ENCODE measurements around the gene TARM1. TPM values are rescaled to one million over a fixed set of nuclear protein-coding genes. Genes with fewer than 3 reads are reported as not detected.

TARM1 gene
- total and polyA plus RNA-seq, 2 of the 8 experiments (the other 6 are each of a cell fraction or from before 2014, with no cell fraction given): not detected

DNA sequence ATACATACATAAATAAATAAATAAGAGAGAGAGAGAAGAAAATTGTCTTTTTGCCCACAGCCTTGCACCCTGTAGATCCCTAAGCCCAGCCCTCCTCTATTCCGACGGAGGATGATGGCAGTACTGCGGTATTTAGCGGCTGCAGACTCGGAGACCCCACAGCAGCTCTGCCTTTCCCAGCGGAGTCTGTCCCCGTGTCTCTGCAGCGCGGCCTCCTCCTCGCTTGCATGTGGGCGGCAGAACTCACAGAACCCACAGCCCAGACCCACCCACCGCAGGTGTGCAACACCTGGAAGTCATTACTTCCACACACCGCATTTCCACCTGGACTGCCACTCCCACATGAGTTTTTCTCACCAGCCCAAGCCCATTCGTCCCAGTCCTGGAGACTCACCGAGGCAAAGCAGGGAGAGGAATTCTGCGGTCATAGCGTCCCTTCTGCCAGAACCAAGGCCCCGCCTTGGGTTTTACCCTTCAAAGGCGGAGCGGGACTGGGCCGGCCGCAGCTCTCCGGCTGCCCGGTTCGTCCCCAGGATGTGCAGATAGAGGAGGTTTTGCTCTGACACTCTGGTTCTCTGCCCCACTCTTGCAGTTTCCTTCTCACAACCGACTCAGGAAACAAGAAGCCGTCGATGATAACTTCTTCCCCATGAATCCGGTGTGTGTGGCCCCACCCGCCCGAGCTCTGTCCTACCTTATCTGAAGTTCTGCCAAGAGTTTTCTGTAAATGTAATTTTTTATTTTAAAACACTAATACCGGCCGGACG, 17.6 kb downstream of the TARM1 start, which contains the start of gene VSTM1 (continued):
- TF ChIP-seq CHD7 (IDR thresholded peaks at IDR 0.05; ENCODE audit: insufficient replicate concordance, low read length) (no peak), USF2 (IDR thresholded peaks at IDR 0.05; ENCODE audit: low read length) (no peak), RBBP5 (IDR thresholded peaks at IDR 0.05; ENCODE audit: borderline replicate concordance, low read depth, low read length) (no peak), GTF2F1 (IDR thresholded peaks at IDR 0.05; ENCODE audit: borderline replicate concordance, low read depth, low read length) (no peak), SP1 (IDR thresholded peaks at IDR 0.05; ENCODE audit: low read depth, low read length) (no peak), BACH1 (IDR thresholded peaks at IDR 0.05; ENCODE audit: low read length) (no peak), EGR1 (IDR thresholded peaks at IDR 0.05; ENCODE audit: borderline replicate concordance, low read depth, low read length) (no peak), POLR2AphosphoS5 (IDR thresholded peaks at IDR 0.05; ENCODE audit: low read depth, low read length) (no peak), SP4 (IDR thresholded peaks at IDR 0.05; ENCODE audit: low read length) (no peak)
